Measurements from ENCODE around the gene GOLGA8O.
"Not testable (repeated sequence)": the region's sequence is repeated elsewhere in the genome, so short reads cannot be mapped to it uniquely, and the experiment has no call there.

The GOLGA8O gene

GRCh38 chr15:32455534-32455933, at the start of gene GOLGA8O:
TSS of gene GOLGA8O (minus strand) at chr15:32455634. CDS start at chr15:32455536, 98 bp downstream.
- DNase-seq, result not testable (repeated sequence)

- not testable (repeated sequence) for DNase-seq
These were observed 48.8 kb upstream of the GOLGA8O start for GRCh38 chr15:32504152-32504811.

GRCh38 chr15:32502946-32503345, 47.5 kb upstream of the GOLGA8O start:
- not testable (repeated sequence) for DNase-seq

GRCh38 chr15:32492768-32493167, 37.3 kb upstream of the GOLGA8O start:
- DNase-seq, result not testable (repeated sequence)

- not testable (repeated sequence) for DNase-seq
These were observed 31.0 kb upstream of the GOLGA8O start for GRCh38 chr15:32486474-32486873.

GRCh38 chr15:32483377-32483776, 27.9 kb upstream of the GOLGA8O start:
- not testable (repeated sequence) for DNase-seq

GRCh38 chr15:32481683-32482082, 26.2 kb upstream of the GOLGA8O start:
- DNase-seq, result not testable (repeated sequence)

GRCh38 chr15:32468076-32468475, 12.6 kb upstream of the GOLGA8O start:
- DNase-seq, result not testable (repeated sequence)

GRCh38 chr15:32440445-32440977, 14.9 kb downstream of the GOLGA8O start:
- DNase-seq, result not testable (repeated sequence)

- DNase-seq, result not testable (repeated sequence)
These were observed 21.1 kb downstream of the GOLGA8O start for GRCh38 chr15:32434102-32434963.

- not testable (repeated sequence) for DNase-seq
These were observed 27.8 kb downstream of the GOLGA8O start for GRCh38 chr15:32427635-32428034.

- DNase-seq, result not testable (repeated sequence)
These were observed 28.9 kb downstream of the GOLGA8O start for GRCh38 chr15:32426511-32426910.

- not testable (repeated sequence) for DNase-seq
These were observed 47.5 kb downstream of the GOLGA8O start for GRCh38 chr15:32407903-32408302.

- not testable (repeated sequence) for DNase-seq
These were observed 52.2 kb downstream of the GOLGA8O start, which contains the start of gene GOLGA8K for GRCh38 chr15:32403192-32403591. TSS of gene GOLGA8K (minus strand) at chr15:32403292. CDS start at chr15:32403194, 98 bp downstream.

GRCh38 chr15:32396522-32396921, 58.9 kb downstream of the GOLGA8O start:
- not testable (repeated sequence) for DNase-seq
